HG03280 (cell line): ENCODE measurements around the gene MEI4.
"Not testable (repeated sequence)": the region's sequence is repeated elsewhere in the genome, so short reads cannot be mapped to it uniquely, and the experiment has no call there.

ENCODE experiments used
- ATAC-seq: cut with Tn5 transposase; IDR thresholded peaks from one replicate; pipeline ENCODE4 v1.9.1; 2021; ENCODE audit warnings: mild to moderate bottlenecking, moderate library complexity; ENCODE audit not compliant: unreplicated experiment

The MEI4 gene

DNA sequence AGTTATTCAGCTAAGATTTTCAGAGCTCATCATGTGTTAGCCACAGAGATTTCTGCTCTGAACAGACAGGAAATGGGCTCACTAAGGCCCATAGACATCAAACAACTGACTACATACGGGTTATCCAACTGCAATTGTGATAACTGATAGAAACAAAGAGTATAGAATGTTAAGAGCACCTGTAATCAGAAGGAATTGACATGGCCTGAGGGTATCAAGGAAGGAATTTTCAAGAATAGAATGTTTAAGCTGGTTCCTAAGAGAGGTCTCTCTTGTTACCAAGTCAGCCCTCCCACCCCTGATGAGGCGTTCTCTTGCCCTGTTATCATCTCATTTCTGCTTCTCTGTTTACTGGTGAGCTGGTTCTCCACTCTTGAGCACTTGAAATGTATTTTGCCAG is at the start of gene MEI4:
Gene MEI4 (plus strand): TSS at position 301 of the 400 bp plus-strand sequence. CDS start 37,633 bp downstream, outside the sequence.
- no peak for ATAC-seq

DNA sequence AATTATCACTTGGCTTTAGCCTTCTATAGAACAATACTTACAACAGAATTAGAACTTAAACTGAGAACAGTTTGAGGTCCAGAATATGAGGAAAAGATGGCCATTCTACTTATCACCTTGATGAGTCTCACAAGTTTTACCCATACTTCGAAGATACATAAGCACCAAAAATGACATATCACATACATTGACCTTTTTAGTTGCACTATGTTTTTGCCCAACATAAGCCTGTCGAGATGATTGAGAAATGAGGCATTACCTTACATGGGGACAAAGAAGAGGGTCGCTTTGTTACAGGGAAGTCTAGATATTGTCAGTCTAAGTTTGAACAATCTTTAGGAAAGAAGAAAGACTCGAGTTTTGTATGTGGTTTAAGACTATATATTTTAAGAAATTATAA is 48.4 kb upstream of the MEI4 start:
- no peak for ATAC-seq

DNA sequence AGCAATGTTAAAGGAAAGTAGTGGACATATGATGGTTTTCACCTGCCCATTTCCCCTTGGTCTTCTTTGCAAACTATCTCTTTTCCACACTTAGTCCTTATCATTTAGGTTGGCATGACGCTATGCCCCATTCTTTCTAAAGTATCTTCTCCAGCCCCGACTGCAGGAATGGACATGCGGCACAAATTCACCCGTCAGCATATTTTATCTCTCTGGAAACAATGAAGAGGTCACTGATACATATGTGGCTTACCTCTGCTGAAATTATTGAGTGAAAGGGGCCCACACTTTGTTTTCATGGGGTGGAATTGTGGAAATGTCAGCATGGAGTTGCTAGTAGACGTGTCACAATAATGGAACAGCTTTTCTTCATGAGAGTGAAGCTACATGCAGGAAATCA is 45.8 kb upstream of the MEI4 start:
- ATAC-seq = no peak

GRCh38 chr6:77609106-77609505 is 43.7 kb upstream of the MEI4 start:
- ATAC-seq = no peak

DNA sequence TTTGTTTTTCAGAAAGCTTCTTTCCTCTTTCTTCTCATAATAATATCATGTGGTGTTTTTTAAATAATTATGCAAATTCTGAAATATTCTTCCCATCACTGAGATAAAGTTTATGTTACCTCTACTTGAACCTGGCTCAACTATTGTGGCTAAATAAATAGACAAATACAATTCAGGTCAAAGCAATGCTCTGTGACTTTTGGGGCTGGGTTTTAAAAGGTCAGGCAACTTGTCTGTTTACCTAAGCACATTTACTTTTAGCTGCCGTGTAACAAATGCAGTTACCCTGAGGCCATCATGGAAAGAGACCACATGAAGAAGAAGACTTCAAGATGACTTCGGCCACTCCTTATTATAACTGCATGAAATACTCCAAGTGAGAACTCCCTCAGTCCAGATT is 33.7 kb upstream of the MEI4 start:
- ATAC-seq = no peak

GRCh38 chr6:77620278-77620882 is 32.5 kb upstream of the MEI4 start:
- no peak for ATAC-seq

DNA sequence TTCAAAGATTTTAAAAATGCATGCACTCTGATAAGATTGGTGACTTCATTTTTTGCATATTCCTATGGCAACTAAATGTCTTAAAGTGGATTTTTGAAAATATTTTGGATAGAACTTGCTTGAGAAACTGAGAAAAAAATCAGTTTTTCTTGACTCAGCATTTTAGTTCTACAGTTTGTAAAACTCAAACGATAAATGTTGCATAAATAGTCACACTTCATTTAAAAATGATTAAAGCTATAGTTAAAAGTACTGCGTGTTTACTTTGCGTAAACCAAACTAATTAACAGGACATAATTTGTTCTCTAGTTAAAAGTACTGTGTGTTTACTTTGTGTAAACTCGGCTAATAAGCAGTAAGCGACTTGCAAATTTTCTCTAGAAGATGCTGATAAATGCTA is 28.3 kb upstream of the MEI4 start:
- ATAC-seq = no peak

GRCh38 chr6:77626426-77626825 is 26.4 kb upstream of the MEI4 start:
- ATAC-seq = no peak

DNA sequence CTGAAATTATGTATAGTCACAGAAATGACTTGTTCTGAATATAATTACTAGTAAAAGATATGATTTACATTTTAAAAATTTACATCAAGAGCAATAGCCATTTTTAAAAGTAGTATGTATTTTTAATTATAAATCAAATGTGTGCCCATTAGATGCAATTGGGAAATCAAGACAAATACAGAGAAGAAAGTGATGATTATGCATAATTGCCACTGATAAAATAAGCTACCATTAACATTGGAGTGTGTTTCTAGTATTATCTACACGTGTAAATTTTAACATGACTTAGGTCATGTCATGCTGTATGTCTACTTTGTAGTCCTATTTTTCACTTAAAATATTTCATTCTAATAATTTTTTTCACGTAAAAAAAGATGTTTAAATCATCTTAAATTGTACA is 22.8 kb upstream of the MEI4 start:
- no peak for ATAC-seq

DNA sequence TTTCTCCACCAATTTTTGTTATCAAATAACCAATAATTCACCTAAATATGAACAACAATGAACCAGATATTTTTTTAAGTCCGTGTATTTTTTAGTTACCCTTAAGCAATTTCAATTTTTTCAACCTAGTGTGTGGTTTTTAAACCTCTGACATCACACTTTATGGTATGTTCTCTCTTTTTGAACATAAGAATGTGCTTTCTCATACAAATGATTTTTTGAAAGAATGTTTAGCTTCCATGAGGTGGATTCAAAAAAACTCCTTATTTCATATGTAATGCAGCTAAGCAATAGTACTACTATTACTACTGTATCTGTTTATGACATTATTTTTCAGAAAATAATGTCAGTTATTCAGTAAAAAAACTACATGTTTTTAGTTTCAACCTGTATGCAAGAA is 19.4 kb upstream of the MEI4 start:
- ATAC-seq = no peak

GRCh38 chr6:77633993-77634715 is 18.7 kb upstream of the MEI4 start:
- no peak for ATAC-seq

- ATAC-seq = no peak
These were observed 14.6 kb upstream of the MEI4 start for GRCh38 chr6:77638129-77638830.

GRCh38 chr6:77644102-77644705 is 8.6 kb upstream of the MEI4 start:
- no peak for ATAC-seq

GRCh38 chr6:77650098-77650663 is 2.7 kb upstream of the MEI4 start:
- ATAC-seq = no peak

DNA sequence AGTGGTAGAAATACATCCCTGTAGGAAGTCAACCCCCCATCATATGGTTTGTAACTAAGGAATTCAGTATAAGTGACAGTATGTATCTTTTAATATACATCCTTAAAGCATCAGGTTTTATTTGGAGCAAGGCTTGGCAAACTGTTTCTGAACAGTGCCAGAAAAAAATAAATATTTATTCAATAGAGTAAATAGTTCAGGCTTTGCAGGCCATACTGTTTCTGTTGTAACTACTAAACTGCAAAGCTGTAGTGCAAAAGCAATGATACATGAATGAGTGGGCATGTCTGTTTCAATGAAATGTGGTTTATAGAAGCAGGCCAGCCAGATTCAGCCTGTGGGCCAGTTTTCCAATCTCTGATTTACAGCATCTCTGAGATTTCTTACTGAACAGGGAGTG is 977 bp downstream of the MEI4 start:
- ATAC-seq = no peak

- not testable (repeated sequence) for ATAC-seq
These were observed 2.2 kb downstream of the MEI4 start for GRCh38 chr6:77655035-77655434.

GRCh38 chr6:77656999-77657764 is 4.3 kb downstream of the MEI4 start:
- ATAC-seq = no peak

DNA sequence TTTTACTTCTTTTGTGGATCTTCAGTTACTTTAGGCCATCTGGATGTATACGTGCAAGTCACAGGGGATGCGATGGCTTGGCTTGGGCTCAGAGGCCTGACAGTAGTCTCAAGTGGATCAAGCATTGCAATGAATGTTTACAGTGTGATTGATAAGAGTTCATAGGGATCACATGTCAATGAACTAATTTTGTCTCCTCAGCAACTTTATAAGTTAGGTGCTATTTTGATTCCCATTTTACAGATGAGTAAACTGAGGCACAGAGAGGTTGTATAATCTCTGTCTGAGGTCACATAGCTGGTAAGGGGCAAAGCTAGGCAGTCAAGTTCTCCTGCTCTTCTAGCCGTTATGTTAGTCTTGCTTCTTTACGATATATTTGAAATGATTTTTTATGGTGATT is 13.5 kb downstream of the MEI4 start:
- ATAC-seq = no peak

GRCh38 chr6:77666846-77667245 is 14.0 kb downstream of the MEI4 start:
- ATAC-seq = no peak

- no peak for ATAC-seq
These were observed 17.1 kb downstream of the MEI4 start for GRCh38 chr6:77669913-77670312.

- ATAC-seq = no peak
These were observed 21.4 kb downstream of the MEI4 start for GRCh38 chr6:77674211-77674610.
